Endothelial cell of umbilical vein (primary cell): ENCODE results near the gene TECPR2.

Source experiments
- EZH2 ChIP-seq: IDR thresholded peaks from 2 replicates; pipeline ENCODE4 v1.6.1; 2012; ENCODE audit warnings: borderline replicate concordance, low read depth, mild to moderate bottlenecking, moderate library complexity, low read length, inconsistent platforms; ENCODE audit not compliant: severe bottlenecking
- JUN ChIP-seq: IDR thresholded peaks from 2 replicates; pipeline ENCODE4 v1.6.1; 2011; ENCODE audit warnings: borderline replicate concordance, low read depth; ENCODE audit not compliant: insufficient read length, insufficient read depth
- MYC ChIP-seq: IDR thresholded peaks from one replicate; pipeline ENCODE4 v1.6.1; 2011; ENCODE audit warnings: mild to moderate bottlenecking, low read depth, low read length
- POLR2A ChIP-seq: IDR thresholded peaks from 2 replicates; pipeline ENCODE4 v1.6.1; 2012; ENCODE audit warnings: low read depth, mild to moderate bottlenecking, control low read depth, low read length
- POLR2AphosphoS5 ChIP-seq: IDR thresholded peaks from 2 replicates; pipeline ENCODE4 v1.6.1; 2012; ENCODE audit warnings: low read depth, mild to moderate bottlenecking, control low read depth, low read length, moderate library complexity; ENCODE audit not compliant: insufficient read depth
- TF ChIP-seq, protein P1 (sequence below), 2 donors: IDR thresholded peaks; 1 replicate in 1 of 2; 2 replicates in 1 of 2; pipeline ENCODE4 v1.5.1; 2011; ENCODE audit warnings: low read length in 2 of 2, mild to moderate bottlenecking in 2 of 2, moderate library complexity in 2 of 2, control low read depth in 1 of 2, inconsistent platforms in 1 of 2, low read depth in 1 of 2; ENCODE audit not compliant: insufficient read depth in 1 of 2; ENCODE audit errors: extremely low read depth in 1 of 2
- TF ChIP-seq, protein P2 (sequence below): IDR thresholded peaks from 2 replicates; pipeline ENCODE4 v1.6.1; 2011; ENCODE audit not compliant: insufficient read depth, insufficient read length

DNA sequence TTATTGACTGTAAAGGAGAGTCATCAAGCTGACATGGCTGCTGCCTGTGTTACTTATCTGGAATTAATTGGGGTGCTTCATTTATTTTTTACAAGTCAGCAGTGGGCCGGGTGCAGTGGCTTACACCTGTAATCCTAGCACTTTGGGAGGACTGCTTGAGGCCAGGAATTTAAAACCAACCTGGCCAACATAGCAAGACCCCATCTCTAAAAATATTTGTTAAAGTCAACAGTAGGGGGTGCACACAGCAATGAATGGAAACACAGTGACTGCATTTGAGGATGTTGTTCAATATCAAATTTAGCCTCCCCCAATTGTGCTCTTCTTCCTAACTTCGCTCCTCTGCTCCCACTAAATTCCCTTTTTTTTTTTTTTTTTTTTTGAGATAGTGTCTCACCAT, 94.8 kb downstream of the TECPR2 start:
- TF ChIP-seq, protein P1, sequence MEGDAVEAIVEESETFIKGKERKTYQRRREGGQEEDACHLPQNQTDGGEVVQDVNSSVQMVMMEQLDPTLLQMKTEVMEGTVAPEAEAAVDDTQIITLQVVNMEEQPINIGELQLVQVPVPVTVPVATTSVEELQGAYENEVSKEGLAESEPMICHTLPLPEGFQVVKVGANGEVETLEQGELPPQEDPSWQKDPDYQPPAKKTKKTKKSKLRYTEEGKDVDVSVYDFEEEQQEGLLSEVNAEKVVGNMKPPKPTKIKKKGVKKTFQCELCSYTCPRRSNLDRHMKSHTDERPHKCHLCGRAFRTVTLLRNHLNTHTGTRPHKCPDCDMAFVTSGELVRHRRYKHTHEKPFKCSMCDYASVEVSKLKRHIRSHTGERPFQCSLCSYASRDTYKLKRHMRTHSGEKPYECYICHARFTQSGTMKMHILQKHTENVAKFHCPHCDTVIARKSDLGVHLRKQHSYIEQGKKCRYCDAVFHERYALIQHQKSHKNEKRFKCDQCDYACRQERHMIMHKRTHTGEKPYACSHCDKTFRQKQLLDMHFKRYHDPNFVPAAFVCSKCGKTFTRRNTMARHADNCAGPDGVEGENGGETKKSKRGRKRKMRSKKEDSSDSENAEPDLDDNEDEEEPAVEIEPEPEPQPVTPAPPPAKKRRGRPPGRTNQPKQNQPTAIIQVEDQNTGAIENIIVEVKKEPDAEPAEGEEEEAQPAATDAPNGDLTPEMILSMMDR (IDR thresholded peaks at IDR 0.05; ENCODE audit: extremely low read depth in 1 of 2, insufficient read depth in 1 of 2, low read depth in 1 of 2, low read length in 2 of 2) = no peak
- TF ChIP-seq, protein P2, sequence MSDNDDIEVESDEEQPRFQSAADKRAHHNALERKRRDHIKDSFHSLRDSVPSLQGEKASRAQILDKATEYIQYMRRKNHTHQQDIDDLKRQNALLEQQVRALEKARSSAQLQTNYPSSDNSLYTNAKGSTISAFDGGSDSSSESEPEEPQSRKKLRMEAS = no peak
- TF ChIP-seq POLR2AphosphoS5 (no peak), JUN (no peak), POLR2A (no peak), EZH2 (no peak), MYC (no peak)
